EL (cell line): ENCODE measurements around the gene MOCS3.
"Not testable (repeated sequence)": the region's sequence is repeated elsewhere in the genome, so short reads cannot be mapped to it uniquely, and the experiment has no call there.

Source experiments
- DNase-seq: peaks from one replicate; pipeline ENCODE4 v3.0.0-alpha.2; 2016

The MOCS3 gene

GRCh38 chr20:50932691-50933280 is 25.8 kb upstream of the MOCS3 start:
- no peak for DNase-seq

- DNase-seq, result no peak
Measured at GRCh38 chr20:50933589-50933988, 25.0 kb upstream of the MOCS3 start.

GRCh38 chr20:50943069-50943468 is 15.5 kb upstream of the MOCS3 start:
- DNase-seq, result no peak

- DNase-seq, result no peak
Measured at GRCh38 chr20:50948132-50948785, 10.4 kb upstream of the MOCS3 start.

- no peak for DNase-seq
Measured at GRCh38 chr20:50953196-50953595, 5.4 kb upstream of the MOCS3 start.

GRCh38 chr20:50953821-50954220 is 4.8 kb upstream of the MOCS3 start:
- DNase-seq, result no peak

GRCh38 chr20:50957276-50957675 is 1.3 kb upstream of the MOCS3 start:
- DNase-seq, result no peak

GRCh38 chr20:50957798-50958614 is 612 bp upstream of the MOCS3 start, which contains the start of gene DPM1:
Gene DPM1, minus strand, starts transcription at chr20:50958532. Its CDS starts 9 bp downstream, at chr20:50958523.
- DNase-seq, result peak; percentile 88

GRCh38 chr20:50959543-50960126 is 1.0 kb downstream of the MOCS3 start:
- no peak for DNase-seq

GRCh38 chr20:50967586-50967985 is 9.0 kb downstream of the MOCS3 start:
- no peak for DNase-seq

- no peak for DNase-seq
Measured at GRCh38 chr20:50968289-50968688, 9.7 kb downstream of the MOCS3 start.

GRCh38 chr20:50969435-50969834 is 10.8 kb downstream of the MOCS3 start:
- no peak for DNase-seq

- peak; percentile 26 for DNase-seq
Measured at GRCh38 chr20:50969912-50970311, 11.3 kb downstream of the MOCS3 start.

- no peak for DNase-seq
Measured at GRCh38 chr20:50975701-50976330, 17.2 kb downstream of the MOCS3 start.

GRCh38 chr20:50977066-50978021 is 18.7 kb downstream of the MOCS3 start:
- DNase-seq, result no peak

- not testable (repeated sequence) for DNase-seq
Measured at GRCh38 chr20:50978533-50978932, 19.9 kb downstream of the MOCS3 start.

GRCh38 chr20:50980071-50980681 is 21.6 kb downstream of the MOCS3 start:
- peak; percentile 99 for DNase-seq

GRCh38 chr20:50980851-50981713 is 22.5 kb downstream of the MOCS3 start:
- DNase-seq, result peak; percentile 78

- no peak for DNase-seq
Measured at GRCh38 chr20:50981714-50982048, 23.1 kb downstream of the MOCS3 start.

GRCh38 chr20:50982363-50982762 is 23.7 kb downstream of the MOCS3 start:
- peak; percentile 56 for DNase-seq
